HG03558 (cell line): ENCODE data around the gene CLCN3.
A peak's percentile ranks its signal among the peaks of the same experiment; 100 is the strongest.
"Not testable (repeated sequence)": the region's sequence is repeated elsewhere in the genome, so short reads cannot be mapped to it uniquely, and the experiment has no call there.

Source experiments
- ATAC-seq: cut with Tn5 transposase; IDR thresholded peaks from one replicate; pipeline ENCODE4 v1.9.1; 2021; ENCODE audit warnings: moderate number of reproducible peaks; ENCODE audit not compliant: unreplicated experiment; ENCODE audit errors: extremely low read depth

The CLCN3 gene

GRCh38 chr4:169616846-169617245 is 3.5 kb upstream of the CLCN3 start:
- ATAC-seq = no peak

GRCh38 chr4:169617306-169617705 is 3.1 kb upstream of the CLCN3 start:
- no peak for ATAC-seq

GRCh38 chr4:169618286-169618685 is 2.1 kb upstream of the CLCN3 start:
- no peak for ATAC-seq

- no peak for ATAC-seq
These were observed 1.4 kb upstream of the CLCN3 start for GRCh38 chr4:169618986-169619385.

- ATAC-seq = peak; percentile 29
These were observed 840 bp upstream of the CLCN3 start for GRCh38 chr4:169619518-169619957.

- ATAC-seq = no peak
These were observed 486 bp downstream of the CLCN3 start for GRCh38 chr4:169620880-169621248.

- no peak for ATAC-seq
These were observed 1.5 kb downstream of the CLCN3 start for GRCh38 chr4:169621731-169622492.

GRCh38 chr4:169622566-169622965 is 2.2 kb downstream of the CLCN3 start:
- ATAC-seq = no peak

GRCh38 chr4:169624012-169624411 is 3.6 kb downstream of the CLCN3 start:
- ATAC-seq = not testable (repeated sequence)

GRCh38 chr4:169625886-169626285 is 5.5 kb downstream of the CLCN3 start:
- ATAC-seq = no peak

GRCh38 chr4:169626331-169627282 is 6.2 kb downstream of the CLCN3 start:
- ATAC-seq = no peak

GRCh38 chr4:169627307-169627706 is 6.9 kb downstream of the CLCN3 start:
- ATAC-seq = no peak

- ATAC-seq = no peak
These were observed 8.2 kb downstream of the CLCN3 start for GRCh38 chr4:169628579-169628978.

GRCh38 chr4:169630069-169630468 is 9.7 kb downstream of the CLCN3 start:
- ATAC-seq = no peak

GRCh38 chr4:169632896-169633295 is 12.5 kb downstream of the CLCN3 start:
- no peak for ATAC-seq

GRCh38 chr4:169634975-169635374 is 14.6 kb downstream of the CLCN3 start:
- no peak for ATAC-seq

- ATAC-seq = no peak
These were observed 20.0 kb downstream of the CLCN3 start for GRCh38 chr4:169640261-169640870.

- ATAC-seq = no peak
These were observed 24.4 kb downstream of the CLCN3 start for GRCh38 chr4:169644802-169645201.

- no peak for ATAC-seq
These were observed 25.2 kb downstream of the CLCN3 start for GRCh38 chr4:169645627-169646026.

- ATAC-seq = no peak
These were observed 29.3 kb downstream of the CLCN3 start for GRCh38 chr4:169649545-169650226.
